A204.1 (cell line): ENCODE measurements around the gene RALGDS.

Experiments used
- FAIRE-seq: peaks from 2 replicates; lab custom pipeline; 2012; peaks lifted over from hg19 to GRCh38; lab: Jason Lieb, UNC

Gene RALGDS

DNA sequence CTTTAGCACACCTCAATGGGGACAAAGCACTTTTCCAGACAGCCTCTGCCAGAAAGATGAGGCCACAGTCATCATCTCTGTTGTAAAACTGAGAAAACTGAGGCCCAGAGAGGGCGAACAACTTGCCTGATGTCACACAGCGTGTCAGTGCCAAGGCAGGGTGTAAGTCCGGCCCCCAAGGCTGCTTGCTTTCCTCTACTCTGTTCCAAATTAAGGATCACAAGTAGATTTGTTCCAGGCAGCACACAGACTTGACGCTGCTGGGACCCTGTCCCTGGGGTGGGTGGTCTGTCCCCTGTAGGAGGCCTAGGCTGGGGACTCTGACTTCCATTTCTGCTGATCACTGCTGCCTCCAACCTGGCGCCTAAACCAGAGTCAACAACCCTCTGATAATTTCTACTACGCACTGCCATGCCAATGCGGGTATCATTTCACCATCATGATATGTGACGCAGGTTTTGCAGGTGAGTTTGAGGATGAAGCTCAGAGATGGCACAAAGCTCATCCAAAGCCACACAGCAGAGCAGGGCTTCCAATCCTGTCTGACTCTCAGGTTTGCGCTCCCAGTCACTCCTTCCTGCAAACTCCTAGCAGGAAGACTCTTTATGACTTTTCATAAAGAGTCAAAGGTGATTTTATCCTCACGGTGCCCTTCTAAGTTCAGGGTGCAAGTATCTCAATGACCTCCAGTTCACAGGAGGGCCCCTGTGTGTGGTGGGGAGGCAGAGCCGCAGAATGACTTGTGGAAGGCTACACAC is 13.5 kb upstream of the RALGDS start:
- FAIRE-seq, result no peak

- FAIRE-seq, result no peak
Measured at GRCh38 chr9:133133681-133134387, 12.8 kb upstream of the RALGDS start.

DNA sequence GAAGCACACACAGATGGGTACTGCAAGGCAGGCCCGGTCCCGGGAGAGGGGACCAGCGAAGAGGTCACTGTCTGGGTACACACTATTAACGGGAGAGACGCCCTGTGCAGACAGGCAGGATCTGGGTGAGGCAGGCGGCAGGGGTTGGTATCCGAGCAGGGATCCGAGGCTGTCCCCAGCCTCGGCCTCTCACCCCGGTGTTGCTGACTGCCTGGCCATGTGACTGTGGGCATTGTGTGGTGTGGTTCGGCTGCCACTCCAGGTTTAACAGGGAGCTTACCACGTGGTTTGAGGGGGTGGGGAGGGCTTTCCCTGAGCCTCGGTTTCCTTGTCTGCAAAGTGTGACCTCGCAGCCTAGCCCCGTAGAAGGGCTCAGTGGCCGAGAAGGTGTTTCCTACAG is 11.1 kb upstream of the RALGDS start:
- FAIRE-seq, result no peak

DNA sequence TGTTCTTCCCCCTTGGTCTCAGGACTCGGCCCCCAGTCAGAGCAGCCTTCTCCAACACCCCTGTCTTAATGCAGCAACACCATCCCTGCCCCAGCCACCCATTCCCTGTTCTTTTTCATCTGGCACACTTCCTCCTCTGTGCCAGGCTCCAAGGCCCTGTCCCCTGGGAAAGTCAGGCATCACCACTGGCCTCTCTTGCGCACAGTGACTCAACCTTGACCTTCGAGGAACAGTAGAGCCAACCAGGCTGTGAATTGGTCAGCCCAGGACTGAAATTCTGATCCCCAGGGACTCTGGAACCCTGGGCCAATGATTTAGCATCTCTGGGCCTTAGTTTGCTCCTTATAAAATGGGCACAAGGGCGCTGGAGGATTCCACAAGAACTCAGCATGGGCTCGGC is 10.5 kb upstream of the RALGDS start:
- no peak for FAIRE-seq

DNA sequence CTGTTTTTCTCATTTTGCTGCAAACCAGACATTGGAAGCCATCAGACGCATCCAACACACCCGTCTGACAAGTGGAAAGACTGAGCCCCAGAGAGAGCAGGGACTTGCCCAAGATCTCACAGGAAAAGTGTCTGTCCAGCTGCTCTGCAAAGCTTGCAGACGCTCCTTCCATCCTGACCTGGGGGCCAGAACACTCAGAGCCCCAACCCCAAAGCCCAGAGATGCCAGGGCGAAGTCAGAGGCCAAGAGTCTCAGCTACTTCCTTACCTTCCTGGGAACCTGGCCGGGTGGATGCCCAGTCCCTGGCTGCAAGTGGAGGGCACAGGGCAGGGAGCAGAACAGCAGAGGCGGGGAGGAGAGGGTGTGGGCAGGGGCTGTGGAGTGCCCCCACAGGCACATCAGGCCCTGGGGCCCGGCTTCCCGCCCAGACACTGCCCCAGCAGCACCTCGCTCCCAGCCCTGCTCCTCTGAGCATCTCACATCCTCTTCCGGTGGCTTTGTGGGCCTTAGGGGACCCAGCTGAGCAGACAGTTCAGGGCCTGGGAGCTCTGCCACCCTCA is 9.7 kb upstream of the RALGDS start:
- FAIRE-seq, result no peak

DNA sequence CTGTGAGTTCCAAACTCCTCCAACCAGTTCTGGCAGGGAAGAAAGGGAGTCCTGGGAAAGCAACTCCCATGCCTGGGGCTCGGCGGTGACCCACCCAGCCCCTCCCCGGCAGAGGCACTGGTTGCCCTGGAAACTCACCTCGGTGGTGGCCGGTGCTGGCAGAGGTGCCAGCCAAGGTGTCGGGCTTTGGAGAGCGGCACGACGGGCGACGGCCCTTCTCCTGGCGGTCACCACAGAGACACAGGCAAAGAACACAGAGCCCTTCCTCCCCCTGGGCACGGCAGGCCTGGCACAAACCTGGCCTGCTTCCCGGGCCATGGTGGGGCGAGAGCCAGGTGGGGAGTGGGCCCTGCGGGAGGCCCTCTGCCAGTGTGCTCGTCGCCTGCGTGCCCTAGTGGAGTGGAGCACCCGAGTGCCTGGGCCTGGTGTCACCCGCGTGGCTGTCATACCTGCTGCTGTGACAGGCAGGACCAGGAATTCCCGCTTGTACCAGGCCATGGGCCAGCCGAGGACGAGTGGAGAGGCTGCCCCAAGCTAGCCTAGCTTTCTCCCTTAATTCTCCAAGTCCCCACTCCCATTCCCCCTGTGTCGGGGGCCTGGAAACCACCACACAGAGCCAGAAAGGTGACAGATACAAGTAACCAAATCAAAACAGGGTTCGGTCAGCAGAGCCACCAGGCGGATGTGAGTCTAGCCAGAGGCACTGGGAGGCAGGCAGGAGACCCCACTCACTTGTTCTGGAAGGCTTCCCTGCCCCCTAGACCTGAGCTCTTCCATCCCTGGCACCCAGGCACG is 8.2 kb upstream of the RALGDS start:
- no peak for FAIRE-seq

GRCh38 chr9:133128152-133128551 is 7.1 kb upstream of the RALGDS start:
- FAIRE-seq, result no peak

- no peak for FAIRE-seq
Measured at GRCh38 chr9:133127340-133127981, 6.4 kb upstream of the RALGDS start.

- no peak for FAIRE-seq
Measured at GRCh38 chr9:133126697-133127339, 5.8 kb upstream of the RALGDS start.

- FAIRE-seq, result no peak
Measured at GRCh38 chr9:133125941-133126696, 5.1 kb upstream of the RALGDS start.

DNA sequence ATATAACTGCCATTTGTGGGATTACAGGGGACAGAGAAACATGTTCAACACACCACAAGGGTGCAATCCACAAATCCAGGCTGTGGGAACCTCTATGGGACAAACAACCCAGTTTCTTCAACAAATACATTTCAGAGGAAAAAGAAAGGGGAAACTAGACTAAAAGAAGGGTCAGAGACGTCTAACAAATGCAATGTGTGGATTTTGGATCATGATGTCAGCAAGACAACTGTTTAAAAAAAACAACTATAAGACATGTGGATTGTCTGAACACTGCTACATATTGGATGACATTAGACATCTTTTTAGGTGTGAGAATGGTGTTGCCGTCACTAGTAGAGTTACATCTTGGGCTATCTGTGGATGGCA is 3.9 kb upstream of the RALGDS start:
- FAIRE-seq, result no peak

DNA sequence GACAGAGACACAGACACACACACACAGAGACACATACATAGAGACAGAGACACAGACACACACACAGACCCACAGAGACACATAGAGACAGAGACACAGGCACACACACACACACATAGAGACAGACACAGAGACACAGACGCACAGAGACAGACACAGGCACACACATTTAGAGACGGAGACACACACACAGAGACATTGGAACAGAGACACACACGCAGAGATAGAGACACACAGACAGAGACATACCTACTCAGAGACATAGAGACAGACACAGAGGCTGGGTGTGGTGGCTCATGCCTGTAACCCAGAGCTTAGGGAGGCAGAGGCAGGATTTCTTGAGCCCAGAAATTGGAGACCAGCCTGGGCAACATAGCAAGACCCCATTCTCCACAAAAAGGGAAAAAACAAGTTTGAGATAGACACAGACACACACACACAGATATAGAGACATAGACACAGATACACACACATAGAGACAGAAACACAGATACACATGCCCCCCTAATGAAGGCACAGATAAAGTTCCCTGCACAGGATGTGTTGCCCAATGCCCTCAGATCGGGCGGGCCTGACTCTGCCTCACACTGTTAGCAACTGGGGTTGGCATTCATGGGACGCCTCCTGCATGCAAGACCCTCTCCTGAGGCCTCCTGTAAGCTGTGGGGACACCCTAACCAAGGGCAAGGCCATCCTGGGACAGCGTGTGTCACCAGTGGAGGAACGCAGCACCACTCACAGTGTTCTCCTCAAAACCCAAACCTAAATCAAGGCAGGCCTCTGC is 3.3 kb upstream of the RALGDS start:
- no peak for FAIRE-seq

DNA sequence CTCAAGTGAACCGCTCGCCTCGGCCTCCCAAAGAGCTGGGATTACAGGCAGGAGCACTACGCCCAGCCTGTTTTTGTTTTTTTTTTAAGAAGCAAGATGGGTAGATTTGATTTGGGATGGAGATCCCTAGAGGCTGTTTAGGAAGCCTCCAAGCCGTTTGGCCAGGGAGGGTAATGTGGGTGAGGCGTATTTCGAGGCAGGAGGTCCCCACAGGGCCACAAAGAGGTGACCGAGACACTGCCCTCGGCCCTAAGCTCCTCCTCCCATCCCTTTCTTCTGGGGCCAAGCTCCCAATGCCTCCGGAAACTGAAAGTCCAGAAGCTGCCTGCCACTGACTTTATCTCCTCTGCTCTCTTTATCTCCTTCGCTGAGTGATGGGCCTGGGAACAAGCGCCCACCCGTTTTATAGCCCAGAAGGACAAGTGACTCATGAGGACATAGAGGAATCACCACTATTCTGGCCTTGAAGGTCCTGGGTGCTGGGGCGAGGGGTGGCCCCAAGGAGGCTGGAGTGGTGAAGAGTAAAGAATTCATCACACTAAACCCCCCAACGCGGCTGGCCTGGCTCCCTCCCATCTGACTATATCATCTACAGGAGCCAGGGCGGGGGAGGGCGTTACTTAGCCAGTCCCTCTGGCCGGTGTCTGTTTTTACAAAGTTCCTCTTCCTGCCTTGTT is 2.0 kb upstream of the RALGDS start:
- no peak for FAIRE-seq

- FAIRE-seq, result no peak
Measured at GRCh38 chr9:133122605-133122934, 1.5 kb upstream of the RALGDS start.

DNA sequence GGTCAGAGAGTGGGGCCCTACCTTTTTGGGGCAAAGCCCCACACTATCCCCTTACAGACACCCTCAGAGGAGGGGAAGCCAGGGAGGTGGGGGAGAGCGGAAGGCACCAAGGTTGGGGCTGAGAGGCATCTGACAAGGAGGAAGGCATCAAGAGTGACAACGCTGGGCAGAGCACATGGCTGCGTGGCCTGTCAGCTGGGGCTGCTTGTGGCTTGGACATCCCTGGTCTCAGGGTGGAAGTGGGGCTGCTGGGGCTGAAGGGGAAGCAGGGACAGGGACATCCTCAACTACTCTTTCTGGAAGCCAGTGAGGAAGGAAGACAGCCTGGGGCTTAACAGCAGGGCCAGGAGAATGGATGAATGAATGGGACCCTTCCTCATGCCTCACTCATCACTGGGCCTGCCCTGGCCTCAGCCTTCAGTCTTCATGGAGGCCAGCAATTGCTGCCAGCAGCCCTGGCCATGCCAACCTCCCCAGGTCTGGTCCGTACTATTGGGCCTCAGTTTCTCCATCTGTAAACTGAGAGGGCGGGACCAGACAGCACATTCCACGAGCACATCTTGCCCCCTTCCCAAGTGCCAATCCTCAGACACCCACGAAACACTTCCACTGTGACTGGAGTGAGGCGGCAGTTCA is 993 bp upstream of the RALGDS start:
- no peak for FAIRE-seq

DNA sequence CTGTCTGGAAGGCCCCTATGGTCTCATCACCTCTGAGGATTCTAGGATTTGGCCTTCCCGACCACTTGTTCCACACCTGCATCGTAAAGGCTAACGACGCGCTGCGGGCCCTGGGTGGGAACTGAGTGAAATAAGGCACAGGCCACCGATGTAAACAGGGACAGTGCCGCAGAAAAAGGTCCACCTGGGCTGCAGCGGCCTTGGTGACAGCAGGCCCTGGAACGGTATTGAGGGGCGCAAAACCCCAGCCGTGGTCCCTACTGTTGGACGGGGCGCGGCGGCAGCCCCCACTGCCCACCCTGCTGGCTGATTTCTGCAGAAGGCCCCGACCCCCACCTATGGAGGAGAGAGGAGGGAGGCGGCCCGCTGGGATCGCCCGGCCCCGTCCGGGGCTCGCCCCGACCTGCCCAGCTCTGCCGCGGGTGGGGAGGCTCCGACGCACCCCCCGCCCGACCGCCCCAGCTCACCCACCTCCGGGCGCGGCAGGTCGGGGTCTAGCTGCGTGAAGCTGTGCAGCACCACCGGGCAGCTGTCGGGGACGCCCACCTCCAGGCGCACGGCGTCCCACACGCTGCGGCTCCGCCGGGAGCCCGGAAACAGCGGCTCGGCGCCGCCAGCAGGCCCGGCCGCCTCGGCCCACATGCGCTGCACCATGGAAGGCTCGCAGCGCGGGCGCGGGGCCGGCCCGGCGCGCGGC is 391 bp downstream of the RALGDS start:
- no peak for FAIRE-seq

- no peak for FAIRE-seq
Measured at GRCh38 chr9:133119846-133120500, 1.1 kb downstream of the RALGDS start.
